ENCODE results near the gene NEFH.

The NEFH gene

DNA sequence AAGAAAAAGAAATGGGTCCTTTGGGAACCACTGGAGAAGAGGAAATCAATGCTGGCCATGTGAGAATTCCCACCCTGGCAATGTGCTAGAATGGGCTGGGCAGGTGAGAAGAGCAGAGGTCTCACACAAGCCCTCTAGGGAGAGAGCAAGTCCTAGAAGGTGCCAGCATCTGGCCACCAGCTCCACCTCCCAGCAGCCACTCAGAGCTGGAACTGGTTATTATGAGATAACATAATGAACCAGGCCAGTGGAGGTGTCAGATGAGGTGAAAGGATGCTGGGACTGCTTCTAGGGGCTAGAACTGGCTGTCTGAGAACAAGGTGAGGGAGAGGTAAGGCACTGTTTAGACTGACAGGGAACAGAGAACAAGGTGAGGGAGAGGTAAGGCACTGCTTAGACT is 29.3 kb downstream of the NEFH start:
- ATAC-seq: no peak

DNA sequence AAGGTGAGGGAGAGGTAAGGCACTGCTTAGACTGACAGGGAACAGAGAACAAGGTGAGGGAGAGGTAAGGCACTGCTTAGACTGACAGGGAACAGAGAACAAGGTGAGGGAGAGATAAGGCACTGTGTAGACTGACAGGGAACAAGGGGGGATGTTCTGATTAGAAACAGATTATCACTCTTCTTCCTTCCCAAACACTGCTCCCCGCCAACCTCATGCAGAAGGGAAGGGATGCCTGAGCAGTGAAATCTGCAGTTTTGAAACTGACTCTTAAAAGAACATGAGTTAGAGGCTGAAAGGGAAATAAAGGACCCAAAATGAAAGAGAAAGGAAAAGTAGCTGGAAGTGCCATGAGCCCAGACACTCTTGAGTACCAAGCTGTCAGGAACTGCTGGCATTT is 29.8 kb downstream of the NEFH start:
- no peak for ATAC-seq

DNA sequence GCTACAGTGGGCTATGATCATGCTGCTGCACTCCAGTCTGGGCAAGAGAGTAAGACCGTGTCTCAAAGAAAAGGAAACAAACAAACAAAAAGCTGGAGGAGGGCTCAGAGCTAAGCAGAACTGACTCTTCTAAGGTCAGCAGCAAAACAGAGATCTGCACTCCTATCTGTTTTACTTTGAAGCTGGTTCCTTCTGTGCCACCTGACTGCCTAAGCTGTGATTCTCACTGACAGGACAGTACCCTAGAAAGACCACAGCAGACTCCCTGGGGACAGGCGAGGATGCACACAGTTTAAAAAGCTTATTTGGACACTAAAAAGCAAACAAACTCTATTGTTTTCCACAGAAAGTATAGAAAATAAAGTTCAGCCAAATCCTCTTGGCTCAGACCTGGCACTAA is 30.5 kb downstream of the NEFH start:
- ATAC-seq: no peak

DNA sequence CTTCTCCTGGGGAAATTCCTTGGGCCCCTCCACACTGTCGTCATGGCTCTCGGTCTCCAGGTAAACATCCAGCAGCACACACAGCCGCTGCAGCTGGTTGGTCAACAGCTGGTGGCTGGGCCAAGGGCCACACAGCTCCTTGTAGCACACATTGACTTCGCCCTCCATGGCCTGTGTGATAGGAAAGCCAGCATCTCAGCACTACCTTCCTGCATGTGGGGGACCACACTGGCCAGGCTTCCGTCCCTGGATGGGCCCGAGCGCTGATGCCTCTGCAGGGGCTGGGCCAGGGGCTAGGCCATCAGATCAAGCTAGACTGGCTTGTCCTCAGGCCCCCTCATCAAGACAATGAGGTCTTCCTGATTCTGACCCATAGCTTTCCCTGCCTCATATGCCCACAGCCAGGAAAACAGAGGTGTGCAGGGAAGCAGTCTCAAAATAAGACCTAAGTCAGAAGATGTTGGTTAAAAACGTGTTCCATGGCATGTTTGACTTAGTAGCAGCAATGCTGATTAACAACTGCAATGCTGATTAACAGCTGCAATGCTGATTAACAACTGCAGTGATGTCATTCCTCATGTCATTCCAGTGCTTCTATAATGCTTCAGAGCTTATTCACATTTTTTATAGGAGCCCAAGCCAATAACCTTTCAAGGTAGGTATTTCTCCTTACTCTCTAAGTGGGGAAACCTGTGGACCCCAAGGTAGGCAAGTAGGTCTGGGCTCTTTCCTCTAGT is 31.3 kb downstream of the NEFH start:
- no peak for ATAC-seq

DNA sequence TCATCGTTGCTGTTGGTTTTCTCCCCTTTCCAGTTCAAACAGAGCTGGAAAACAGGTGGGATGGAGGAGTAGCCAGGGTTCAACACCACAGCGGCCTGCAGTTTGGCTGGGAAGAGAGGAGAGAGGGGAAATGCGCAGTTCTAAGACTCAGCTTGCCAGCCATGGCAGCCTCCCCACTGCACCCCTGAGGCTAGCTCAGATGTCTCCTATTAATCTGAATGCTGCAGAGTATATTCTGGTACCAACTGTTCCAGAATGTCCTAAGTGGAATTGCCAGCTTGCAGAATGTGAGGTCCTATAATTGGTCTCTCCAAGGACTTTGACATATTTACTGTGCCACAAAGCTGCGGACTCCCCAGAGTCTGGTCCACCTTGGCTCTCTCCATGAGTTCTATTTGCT is 32.0 kb downstream of the NEFH start:
- ATAC-seq: no peak

DNA sequence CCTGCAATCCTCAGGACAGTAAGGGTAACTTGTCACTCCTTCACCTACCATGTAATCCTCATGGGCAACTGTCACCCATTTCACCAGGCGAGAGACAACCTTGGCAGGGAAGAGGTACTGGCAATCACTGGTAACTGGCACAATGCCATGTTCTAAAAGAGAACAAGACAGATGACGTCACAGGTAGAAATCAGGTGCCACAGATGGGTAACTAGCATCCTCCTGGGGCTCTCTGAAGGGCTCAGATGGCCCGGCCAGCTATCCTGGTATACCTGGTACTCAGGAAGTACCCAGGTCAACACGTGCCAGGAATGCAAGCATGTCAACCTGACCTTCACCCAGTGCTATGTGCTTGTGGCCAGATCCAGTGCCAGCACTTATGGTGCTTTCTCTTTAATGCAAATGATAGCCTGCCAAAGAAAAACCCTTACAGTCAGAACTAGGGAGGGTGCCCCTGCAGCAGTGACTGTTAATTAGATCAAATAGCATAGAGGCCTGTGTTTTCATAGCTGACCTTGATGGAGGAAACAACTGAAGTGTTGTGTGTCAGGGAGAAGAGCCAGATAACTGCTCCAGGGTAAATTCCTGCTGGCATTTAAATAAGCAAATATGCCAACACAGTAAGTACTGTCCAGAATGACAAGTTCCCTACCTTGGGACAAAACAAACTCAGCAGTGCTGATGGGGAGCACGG is 37.3 kb downstream of the NEFH start:
- no peak for ATAC-seq

DNA sequence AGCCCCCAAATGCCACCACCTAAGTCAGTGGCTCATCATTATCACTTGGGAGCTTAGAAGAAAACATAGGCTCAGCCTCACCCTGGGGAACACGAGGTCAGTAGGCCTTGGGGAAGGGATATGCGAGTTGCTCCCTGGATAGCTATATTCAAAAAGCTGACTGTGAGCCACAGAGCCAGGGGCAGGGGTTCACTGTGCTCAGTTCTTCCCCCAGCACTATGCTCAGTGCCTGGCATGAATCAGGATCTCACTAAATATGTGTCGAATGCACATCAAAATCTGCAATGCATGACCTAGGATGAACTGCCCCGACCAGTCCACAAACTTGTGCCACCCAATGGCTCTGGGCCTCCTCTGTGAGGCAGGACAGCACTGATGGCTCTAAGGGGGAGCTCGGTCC is 38.4 kb downstream of the NEFH start:
- no peak for ATAC-seq

DNA sequence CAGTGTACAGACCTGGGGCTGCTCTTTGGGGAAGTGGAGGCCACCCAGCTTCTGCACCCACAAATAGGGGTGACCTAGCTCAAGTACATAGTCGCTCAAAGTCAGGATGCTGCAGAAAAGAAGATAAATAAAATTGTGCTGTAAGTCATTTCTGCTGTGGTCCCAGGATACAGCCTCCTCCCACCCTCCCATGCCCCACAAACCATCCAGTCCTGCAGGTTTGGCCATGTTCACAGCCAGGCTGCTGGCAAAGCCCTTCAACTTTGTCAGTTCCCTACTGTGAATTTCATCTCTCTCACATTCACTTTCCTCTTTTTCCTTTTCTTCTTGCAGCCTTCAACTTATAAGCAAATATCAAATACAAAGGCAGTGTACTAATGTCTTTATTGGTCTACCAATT is 40.0 kb downstream of the NEFH start:
- ATAC-seq: no peak

DNA sequence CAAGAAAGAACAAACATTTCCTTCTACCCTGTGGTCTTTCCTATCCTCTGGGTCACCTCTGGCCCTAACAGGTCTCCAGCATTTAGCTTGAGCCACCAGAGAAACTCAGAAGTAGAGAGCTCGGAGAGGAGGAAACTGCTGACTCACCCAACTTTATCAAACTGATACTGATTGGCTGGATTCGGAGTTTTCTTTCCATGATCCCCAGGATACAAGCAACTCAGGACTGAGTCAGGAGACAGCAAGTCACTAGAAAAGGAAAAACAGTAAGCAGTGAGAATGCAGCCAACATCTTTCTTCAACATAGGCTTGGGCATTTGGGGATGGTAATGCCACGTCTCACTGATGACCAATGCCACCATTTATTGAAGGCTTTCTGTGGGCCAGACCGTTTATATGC is 40.8 kb downstream of the NEFH start:
- ATAC-seq: no peak

DNA sequence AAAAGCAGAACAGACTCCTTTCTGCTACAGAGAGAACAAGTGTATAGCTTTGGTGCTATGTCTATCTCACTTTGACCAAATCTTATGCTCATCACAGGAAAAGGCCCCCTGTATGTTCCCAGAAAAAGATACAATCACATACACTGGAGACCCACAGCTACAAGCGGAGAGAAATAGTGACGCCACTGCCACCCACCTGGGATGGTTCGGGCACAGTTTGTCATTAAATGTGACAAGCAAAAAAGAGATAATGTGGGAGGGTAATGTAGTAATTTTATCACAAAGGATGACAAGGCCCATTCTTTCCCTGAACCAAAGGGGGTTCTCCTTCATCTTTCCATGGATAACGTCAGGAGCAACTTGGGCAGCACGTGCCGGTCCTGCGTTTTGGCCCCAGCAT is 41.5 kb downstream of the NEFH start:
- no peak for ATAC-seq

DNA sequence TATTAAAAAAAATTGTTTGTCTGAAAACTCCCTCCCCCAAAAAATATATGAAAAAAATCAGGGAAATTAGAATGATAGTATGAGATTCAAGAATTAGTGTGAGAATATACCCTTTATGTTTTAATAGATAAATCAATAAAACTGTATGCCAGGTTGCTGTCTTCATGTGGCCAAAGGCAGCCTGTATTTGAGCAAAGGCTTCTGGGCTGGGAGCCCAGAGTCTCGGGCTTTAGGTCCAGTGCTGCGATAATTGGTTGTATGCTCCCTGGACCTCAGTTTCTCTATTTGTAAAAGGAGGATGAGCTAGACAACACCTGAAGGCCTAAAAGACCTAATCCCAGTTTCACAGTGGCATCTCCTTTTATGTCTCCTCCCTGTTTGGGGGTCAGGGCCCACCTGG is 43.7 kb downstream of the NEFH start:
- ATAC-seq: no peak

DNA sequence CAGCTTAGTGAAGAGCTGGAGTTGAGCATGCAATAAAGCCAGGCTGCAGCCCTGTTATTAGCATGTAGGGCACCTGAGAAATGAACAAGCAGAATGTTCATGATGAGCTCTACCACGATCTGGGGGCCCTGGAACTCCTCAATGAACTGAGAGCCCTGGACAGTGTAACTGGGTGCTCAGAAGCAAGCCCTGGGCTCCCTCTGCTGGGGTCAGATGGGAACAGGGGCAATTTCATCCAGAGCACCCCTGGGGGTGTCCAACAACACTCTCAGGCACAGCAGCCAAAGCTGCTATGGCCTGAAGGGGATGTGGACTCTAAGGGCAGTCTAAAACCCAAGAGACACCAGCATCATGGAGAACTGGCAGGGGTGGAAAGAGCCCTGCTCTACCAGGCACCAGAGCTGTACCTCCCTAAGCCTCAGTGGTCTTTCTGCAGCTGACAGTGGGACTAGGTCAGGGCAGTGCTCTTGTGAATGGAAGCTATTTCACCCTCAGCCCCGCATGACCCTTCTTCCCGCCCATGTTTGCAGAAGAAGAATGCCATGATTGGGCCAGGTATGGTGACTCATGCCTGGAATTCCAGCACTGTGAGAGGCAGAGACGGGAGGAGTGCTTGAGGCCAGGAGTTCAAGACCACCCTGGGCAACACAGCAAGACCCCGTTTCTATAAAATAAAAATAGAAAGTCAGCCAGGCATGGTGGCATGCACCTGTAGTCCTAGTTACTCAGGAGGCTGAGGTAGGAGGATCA is 44.6 kb downstream of the NEFH start:
- ATAC-seq: peak in 1 of 2 donors; percentile 55

DNA sequence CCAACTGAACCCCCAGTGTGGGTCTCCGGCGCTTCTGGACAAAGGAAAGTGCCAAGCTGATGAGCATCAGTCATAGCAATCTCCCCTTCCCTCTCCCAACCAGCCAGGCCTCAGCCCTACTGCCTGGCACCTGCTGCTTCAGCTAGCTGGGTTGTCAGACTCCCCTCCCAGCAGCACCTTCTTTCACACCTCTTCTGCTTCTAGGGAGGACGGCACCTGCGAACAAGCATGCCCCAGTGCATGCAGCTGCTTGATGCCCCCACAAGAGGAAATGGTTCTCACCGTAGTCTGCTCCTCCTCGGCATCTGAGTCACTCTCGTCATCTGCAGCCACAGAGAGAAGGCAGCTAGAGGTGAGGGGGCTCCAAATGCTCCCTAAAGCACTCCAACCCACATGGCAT is 48.1 kb downstream of the NEFH start:
- ATAC-seq: no peak

DNA sequence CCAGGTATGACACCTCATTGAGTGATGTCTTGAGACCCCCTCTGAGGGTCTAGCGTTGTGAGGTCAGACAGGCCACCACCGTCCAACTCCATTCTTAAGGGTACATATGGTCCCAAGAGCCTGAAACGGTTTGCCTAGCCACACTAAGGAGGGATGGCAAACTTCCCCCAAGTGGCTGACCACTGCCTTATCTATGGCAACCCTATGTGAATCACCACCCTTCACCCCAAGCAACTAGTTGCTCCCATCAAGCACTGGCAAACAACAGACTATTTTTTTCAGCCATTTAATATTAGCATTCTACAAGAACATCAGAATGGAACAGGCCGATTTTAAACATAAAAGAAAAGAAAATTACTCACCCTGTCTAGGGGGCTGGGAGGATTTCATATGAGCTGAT is 50.7 kb downstream of the NEFH start:
- ATAC-seq: no peak

DNA sequence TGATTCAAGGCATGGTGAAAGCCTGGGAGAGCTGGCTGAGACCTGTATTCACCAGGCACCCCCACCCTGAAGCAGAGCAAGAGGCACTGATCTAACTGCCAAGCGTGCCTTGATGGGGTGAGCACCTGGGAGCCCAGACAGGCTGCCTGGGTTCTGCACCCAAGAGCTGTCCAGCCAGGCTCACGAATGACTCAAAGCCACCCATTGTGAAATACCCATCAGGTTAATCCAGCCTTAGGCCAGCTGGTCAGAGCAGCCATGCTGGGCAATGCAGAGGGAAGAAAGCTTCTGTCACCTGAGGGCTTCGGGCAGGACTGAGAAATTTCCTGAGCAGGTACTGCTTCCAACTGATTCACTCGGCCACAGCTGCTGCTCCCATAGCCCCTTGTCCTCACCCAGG is 51.4 kb downstream of the NEFH start:
- ATAC-seq: no peak

DNA sequence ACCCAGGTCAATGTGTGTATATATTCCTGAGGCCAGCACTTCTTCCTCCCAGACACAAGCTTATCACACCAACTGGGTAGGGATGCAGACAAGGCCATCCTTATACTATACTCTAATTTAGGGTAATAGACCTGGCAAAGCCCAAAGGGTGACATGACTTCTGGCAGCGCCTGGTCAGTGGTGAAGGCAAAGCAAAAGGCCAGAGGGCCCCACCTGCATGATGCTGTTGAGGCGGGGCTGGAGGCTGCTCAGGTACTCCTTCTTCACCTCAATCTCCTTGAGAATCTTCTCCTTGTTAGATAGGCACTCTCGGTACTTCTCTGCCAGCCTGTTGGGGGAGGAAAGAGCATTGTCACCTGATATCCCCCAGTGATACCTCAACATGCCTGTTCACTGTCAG is 56.4 kb downstream of the NEFH start:
- no peak for ATAC-seq

DNA sequence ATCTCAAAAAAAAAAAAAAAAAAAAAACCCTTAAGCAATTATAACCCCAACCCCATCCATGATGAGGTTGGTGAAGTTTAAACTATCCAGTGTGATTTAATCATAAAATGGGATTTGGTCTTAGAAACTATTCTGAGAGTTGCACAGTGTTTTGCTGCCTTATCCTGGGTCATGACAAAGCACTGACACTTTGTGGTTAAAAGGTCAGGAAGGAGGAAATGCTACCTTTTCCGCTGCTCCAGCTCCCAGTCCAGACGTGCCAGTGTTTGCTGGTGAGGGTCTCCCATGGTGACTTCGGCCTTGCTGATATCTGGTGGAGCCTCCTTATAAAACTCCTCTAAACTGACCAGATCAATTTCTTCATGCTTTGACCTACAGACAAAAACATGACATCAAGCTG is 59.1 kb downstream of the NEFH start:
- no peak for ATAC-seq
